Natural killer cell treated with Interleukin-12 subunit alpha and Interleukin-12 subunit beta and Interleukin-15 and Interleukin-18, amount 100 ng/mL, for 72 hours (primary cell): Measurements from ENCODE around the gene ARFIP1. TPM values are rescaled to one million over a fixed set of nuclear protein-coding genes. Genes with fewer than 3 reads are reported as not detected.

Source experiments
- ATAC-seq, 2 donors: fragments of 150-1000 bp; cut with Tn5 transposase in 1 of 2; sonication (Bioruptor Pico), chemical (Tn5 transposase) in 1 of 2; 2 replicates each; pipeline ENCODE4 v1.10.0; 2021
- DNase-seq: peaks from one replicate; pipeline ENCODE4 v3.0.0; 2022; ENCODE audit warnings: low spot score
- H3K27ac Mint-ChIP-seq, 2 donors: 1 replicate in 1 of 2; 2 replicates in 1 of 2; pipeline ENCODE4 v1.8.0; 2022; ENCODE audit warnings: mixed read lengths in 2 of 2, mild to moderate bottlenecking in 1 of 2, moderate library complexity in 1 of 2
- H3K27me3 Mint-ChIP-seq, 2 donors: 1 replicate in 1 of 2; 2 replicates in 1 of 2; pipeline ENCODE4 v1.8.0; 2022; ENCODE audit warnings: mixed read lengths in 2 of 2
- H3K36me3 Mint-ChIP-seq: one replicate; pipeline ENCODE4 v1.8.0; 2022; ENCODE audit warnings: mixed read lengths
- H3K4me1 Mint-ChIP-seq, 2 donors: 1 replicate in 1 of 2; 2 replicates in 1 of 2; pipeline ENCODE4 v1.8.0; 2022; ENCODE audit warnings: low read depth in 2 of 2, mixed read lengths in 2 of 2, mild to moderate bottlenecking in 1 of 2
- H3K4me3 Mint-ChIP-seq: one replicate; pipeline ENCODE4 v1.8.0; 2022; ENCODE audit warnings: mixed read lengths
- H3K9me3 Mint-ChIP-seq: 2 replicates; pipeline ENCODE4 v1.8.0; 2022; ENCODE audit warnings: mixed read lengths
- total RNA-seq, 2 donors: library from RNA; stranded (reverse); gene quantifications; one replicate each; pipeline ENCODE4 v1.2.3, GENCODE V29; 2022

ARFIP1 gene
- total RNA-seq, 2 donors from 2014 or later, result 17.8 to 21.0 TPM

DNA sequence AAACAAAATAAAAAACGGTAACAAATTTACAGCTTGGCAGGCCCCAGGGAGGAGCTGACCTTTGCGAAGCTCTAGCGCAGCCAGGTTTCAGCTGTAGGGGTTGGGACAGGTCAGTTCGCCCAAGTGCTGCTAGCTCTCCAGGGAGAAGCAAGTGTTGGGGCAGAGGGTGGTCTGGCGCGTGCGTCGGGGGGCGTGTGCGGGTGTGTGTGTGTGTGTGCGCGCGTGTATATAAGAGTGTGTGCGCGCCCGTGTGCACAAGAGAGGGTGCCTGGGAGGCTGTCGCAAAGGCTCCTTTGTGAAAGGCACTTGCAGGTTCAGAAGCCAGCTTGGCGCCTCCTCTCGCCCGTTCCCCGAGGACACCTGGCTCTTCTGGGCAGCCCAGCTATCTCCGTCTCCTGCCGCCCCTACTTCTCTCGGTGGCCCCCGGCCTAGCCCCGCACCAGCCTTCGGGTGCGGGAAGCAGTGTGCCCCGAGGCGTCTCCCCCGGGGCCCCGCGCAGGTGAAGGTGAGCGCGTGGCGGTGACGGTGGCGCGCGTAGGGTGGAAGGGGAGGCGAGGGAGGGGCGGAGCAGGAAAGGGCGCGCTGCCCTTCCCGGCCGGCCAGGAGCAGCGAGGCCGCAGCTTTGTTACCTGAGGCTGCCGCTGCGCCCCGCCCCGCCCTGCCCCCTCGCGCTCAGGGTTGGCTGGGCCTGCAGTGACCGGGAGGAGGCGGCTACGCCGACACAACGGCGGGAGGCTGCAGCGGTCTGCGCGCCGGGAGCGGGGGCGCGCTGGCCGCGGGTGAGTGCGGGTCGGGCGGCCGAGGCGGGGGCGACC, 156.1 kb downstream of the ARFIP1 start, which contains the start of gene FHDC1:
FHDC1 (plus strand) TSS at position 693 of the 815 bp plus-strand sequence. CDS start 6,735 bp downstream, outside the sequence.
- Mint-ChIP-seq H3K4me3 (peak within 1 kb of the TSS; percentile 63), H3K4me1 (peaks cover 9 to 16% of the 10 kb centered on the region in 2 donors), H3K27me3 (peaks cover 32 to 57% of the 10 kb centered on the region in 2 donors), H3K27ac (no peak within 1 kb of the TSS), H3K36me3 (no peaks in the 10 kb centered on the region), H3K9me3 (no peaks in the 10 kb centered on the region)
- no peak for DNase-seq
- peak; percentile 37 to 46 for ATAC-seq

DNA sequence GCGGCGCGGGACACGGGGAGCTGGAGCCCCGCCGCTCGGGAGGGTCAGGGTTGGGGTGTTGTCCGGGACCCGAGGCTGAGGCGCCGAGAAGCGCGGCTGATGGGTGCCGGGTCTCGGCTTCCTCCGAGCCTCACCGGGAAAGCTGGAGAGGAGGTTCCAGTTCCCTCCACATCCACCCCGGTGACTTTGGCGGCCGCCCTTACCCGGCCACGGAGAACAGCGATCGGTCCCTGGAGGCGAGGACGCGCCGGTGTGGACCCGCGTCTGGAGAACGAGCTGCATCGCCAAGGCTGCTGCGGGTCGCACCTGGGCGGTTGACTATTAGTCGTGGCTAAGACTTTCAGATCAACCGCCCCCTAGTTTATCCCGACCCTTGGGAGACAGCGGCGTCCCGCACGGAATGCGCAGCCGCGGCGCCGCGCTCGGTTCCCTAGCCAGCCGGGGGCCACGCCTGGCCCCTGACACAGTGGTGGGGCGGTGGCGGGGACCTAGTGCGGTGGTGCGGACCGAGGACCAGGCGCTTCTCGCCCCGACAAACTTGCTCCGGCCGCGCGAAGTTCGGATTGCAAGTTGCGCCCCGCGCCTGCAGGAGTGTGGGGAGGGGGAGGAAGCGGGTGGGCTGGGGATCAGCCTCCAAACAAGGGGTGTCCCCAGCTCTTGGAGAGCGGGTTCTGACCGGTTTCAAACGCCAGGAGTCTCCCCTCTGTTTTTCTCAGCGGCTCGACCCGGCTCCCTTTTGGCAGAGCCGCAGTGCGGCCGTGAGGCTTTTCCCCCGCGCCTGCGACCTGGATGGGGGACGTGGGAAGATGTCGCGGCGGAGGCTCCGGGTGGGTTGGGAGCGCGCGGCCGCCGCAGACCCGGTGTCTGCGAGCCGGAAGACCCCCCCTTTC, 156.9 kb downstream of the ARFIP1 start:
- Mint-ChIP-seq H3K4me3 (peak overlapping the region; percentile 12), H3K9me3 (no peaks in the 10 kb centered on the region), H3K27ac (no peak overlapping the region), H3K4me1 (peaks cover 9 to 16% of the 10 kb centered on the region in 2 donors), H3K27me3 (peaks cover 32 to 49% of the 10 kb centered on the region in 2 donors), H3K36me3 (no peaks in the 10 kb centered on the region)
- ATAC-seq, result peak; percentile 35 to 60
- DNase-seq, result no peak

DNA sequence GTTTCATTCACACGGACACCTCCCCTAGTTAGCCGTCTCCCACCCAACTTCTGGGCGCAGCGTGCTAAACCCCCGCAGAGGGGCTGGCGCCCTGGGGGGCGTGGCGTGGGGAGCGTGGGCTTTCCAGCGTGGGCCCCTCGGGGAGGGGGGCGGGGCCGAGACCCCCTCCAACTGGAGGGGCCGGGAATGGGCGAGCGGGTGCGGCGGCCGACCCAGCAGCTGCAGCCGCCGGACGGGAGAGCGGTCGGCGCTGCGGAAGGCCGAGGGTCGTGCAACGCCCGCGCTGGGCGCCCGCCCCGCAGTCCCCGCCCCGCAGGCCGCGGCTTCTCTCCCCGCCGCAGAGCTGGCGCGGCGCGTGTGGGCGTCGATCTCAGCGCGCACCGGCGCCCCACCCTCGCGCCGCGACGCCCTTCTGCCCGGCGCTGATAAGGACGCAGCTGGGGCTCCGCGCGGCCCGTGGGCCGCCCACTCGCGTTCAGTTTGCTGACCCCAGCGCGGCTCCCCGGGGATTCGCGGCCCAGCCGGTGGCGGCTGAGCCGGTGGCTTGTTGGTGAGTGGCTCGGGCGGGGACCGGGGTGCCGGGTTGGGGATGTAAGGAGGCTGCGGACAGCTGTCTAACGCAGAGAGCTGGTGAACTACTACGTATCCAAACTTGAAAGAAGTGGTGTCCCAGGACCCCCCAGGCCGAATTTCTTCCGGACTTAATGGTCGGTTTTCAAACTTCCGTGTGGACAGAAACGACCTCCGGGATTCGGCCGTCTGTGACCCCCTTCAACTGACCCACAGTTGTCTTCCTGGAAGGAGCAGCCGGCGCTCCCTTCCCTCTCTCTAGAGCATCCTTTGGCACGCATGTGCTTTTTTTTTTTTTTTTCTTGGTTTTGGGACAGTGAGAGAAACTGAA, 157.8 kb downstream of the ARFIP1 start:
- DNase-seq (no peak), ATAC-seq (peak; percentile 48 to 70)
- Mint-ChIP-seq H3K36me3 (no peaks in the 10 kb centered on the region), H3K27me3 (peaks cover 32 to 49% of the 10 kb centered on the region in 2 donors), H3K4me1 (peaks cover 9 to 16% of the 10 kb centered on the region in 2 donors), H3K27ac (no peak overlapping the region), H3K4me3 (peak overlapping the region; percentile 66), H3K9me3 (no peaks in the 10 kb centered on the region)

DNA sequence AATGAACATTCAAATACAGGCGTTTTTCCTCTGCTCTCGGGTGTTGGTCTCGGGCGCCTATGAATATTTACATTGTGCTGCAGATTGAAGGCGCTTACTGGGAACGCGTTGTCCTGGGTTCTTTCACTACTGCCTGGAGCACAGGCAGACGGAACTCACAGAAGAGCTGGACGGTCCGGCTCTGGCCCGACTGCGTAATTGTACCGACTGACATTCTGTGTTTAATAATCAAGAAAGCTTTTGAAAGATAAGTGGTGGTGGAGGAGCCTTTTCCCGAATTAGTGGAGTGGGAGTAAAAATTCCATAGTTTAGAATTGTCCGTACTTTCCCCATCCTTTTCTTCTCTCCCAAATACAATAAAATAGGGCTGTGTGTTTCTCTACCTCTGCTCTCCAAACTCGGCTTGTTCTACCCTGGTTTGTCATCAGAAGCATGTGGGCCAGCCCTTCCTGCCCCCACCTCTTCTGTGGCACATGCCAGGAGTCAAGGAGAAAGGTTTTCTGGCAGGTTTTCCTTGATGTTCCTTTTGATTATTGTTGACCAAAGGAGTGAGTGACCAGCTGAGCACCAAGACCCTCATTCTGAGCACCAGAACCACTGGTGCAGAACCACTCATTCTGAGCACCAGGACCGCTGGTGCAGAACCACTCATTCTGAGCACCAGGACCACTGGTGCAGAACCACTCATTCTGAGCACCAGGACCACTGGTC, 158.6 kb downstream of the ARFIP1 start:
- peak overlapping the region; percentile 66 for H3K4me3 Mint-ChIP-seq
- H3K27ac Mint-ChIP-seq, result no peak overlapping the region
- H3K36me3 Mint-ChIP-seq, result no peaks in the 10 kb centered on the region
- no peaks in the 10 kb centered on the region for H3K9me3 Mint-ChIP-seq
- no peak for DNase-seq
- peaks cover 9 to 16% of the 10 kb centered on the region in 2 donors for H3K4me1 Mint-ChIP-seq
- H3K27me3 Mint-ChIP-seq, result peaks cover 32 to 48% of the 10 kb centered on the region in 2 donors
- no peak for ATAC-seq

DNA sequence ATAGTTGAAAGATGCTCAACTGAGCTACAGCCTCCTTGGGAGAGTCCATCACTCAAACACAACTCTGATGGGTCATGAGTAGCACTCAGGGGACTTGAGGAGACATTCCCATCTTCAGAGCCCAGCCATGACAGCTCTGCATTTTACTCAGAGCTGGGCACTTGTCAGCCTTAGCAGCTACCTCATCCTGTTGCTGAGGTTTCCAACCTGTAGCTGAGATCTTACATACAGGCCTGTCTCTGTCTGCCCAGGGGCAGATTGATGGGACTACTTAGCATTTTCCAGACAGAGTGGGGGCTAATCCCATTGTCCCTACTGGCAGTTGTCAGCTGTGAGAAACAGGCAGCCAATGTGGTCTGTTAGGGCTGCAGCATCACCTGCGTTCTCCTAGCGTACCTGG, 159.9 kb downstream of the ARFIP1 start:
- peaks cover 24 to 36% of the 10 kb centered on the region in 2 donors for H3K27me3 Mint-ChIP-seq
- no peaks in the 10 kb centered on the region for H3K9me3 Mint-ChIP-seq
- ATAC-seq, result no peak

DNA sequence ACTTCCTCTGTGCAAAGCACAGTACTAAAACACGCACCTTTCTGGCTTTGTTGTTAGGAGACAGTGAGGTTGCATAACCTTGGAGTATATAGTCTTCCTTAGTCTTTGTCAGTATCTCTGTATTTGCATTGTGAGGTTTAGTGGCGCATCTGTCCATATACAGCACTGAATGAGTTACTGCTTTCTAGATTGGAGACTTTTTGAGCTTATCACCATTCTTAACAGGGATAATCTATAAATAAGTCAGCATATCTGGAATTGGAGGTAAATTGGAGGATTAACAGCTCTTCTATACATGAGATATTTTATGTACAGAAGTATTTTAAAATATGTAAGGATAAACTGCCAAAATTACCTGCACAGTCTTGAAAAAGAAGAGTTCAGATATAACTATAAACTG, 160.7 kb downstream of the ARFIP1 start:
- DNase-seq, result no peak
- Mint-ChIP-seq H3K9me3 (no peaks in the 10 kb centered on the region), H3K27ac (no peak overlapping the region), H3K36me3 (no peaks in the 10 kb centered on the region), H3K4me1 (peaks cover 9 to 13% of the 10 kb centered on the region in 2 donors), H3K4me3 (no peak overlapping the region), H3K27me3 (peaks cover 18 to 28% of the 10 kb centered on the region in 2 donors)
- no peak for ATAC-seq

More for the DNA sequence above, 159.9 kb downstream of the ARFIP1 start:
- Mint-ChIP-seq H3K27ac (no peak overlapping the region), H3K4me3 (no peak overlapping the region), H3K4me1 (peaks cover 9 to 16% of the 10 kb centered on the region in 2 donors), H3K36me3 (no peaks in the 10 kb centered on the region)
- no peak for DNase-seq

DNA sequence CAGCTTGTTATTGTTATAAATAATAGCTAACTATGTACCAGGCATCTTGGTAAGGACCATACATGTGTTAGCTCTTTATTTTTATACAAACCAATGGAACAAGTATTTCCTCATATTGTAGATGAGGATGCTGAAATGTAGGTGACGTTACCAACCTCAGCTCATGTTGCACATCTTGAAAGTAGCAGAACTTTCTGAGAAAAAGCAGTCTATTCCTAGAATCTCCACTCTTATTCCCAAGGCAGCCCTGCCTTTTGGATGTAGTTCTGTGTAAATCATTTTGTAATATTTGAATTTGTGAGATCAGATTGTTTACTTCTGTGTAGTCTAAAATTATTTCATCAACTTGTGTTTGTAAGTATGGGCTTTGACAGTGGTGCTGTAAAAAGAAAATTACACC, 161.7 kb downstream of the ARFIP1 start:
- no peak overlapping the region for H3K27ac Mint-ChIP-seq
- H3K36me3 Mint-ChIP-seq, result no peaks in the 10 kb centered on the region
- H3K4me1 Mint-ChIP-seq, result peaks cover 9 to 11% of the 10 kb centered on the region in 2 donors
- H3K27me3 Mint-ChIP-seq, result peaks cover 17 to 25% of the 10 kb centered on the region in 2 donors
- H3K4me3 Mint-ChIP-seq, result no peak overlapping the region
- H3K9me3 Mint-ChIP-seq, result no peaks in the 10 kb centered on the region
- ATAC-seq (no peak), DNase-seq (no peak)

DNA sequence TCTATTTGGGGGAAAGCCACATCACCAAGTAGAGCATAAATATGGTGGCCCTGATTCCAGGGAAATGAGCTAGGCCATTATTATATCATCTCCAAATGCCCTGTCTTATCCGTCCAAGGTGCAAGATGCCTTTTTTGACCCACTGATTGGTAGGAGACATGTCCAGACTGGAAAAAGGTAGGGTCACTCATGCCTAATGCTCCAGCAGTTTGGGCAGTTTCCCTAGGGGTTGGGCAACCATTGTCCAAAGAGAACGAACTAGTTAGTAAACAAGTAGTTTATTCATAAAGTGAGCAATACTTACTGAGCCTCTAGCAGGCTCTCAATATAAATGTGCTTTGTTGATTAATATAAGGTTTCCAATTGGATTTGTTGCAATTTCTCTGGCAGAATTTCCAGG, 162.6 kb downstream of the ARFIP1 start:
- ATAC-seq, result no peak
- H3K27me3 Mint-ChIP-seq, result peaks cover 17 to 27% of the 10 kb centered on the region in 2 donors
- H3K9me3 Mint-ChIP-seq, result no peaks in the 10 kb centered on the region
- H3K36me3 Mint-ChIP-seq, result no peaks in the 10 kb centered on the region
- H3K27ac Mint-ChIP-seq, result no peak overlapping the region
- peaks cover 9 to 11% of the 10 kb centered on the region in 2 donors for H3K4me1 Mint-ChIP-seq
- DNase-seq, result no peak
- H3K4me3 Mint-ChIP-seq, result no peak overlapping the region

DNA sequence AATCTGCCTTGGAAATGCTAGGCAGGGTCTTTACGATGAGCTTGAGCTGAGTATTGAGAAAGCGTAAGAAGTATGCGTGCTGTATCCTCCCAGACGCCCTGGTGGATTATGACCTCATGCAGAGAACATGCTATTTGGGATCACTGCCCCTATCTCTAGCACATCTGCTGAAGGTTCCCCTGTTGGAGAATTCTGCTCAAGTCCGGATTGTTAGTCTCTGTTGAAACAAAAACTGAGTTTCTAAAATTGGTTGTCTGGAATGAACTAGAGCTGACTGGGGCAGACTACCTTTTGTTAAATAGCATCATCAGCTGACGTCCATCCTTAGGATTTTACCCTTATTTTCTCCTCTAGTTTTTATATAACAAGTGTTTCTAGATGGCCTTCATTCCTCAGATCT, 163.9 kb downstream of the ARFIP1 start:
- H3K4me3 Mint-ChIP-seq, result no peak overlapping the region
- H3K27me3 Mint-ChIP-seq, result peaks cover 12 to 27% of the 10 kb centered on the region in 2 donors
- H3K36me3 Mint-ChIP-seq, result no peaks in the 10 kb centered on the region
- DNase-seq (no peak), ATAC-seq (no peak)
- no peaks in the 10 kb centered on the region for H3K9me3 Mint-ChIP-seq
- H3K27ac Mint-ChIP-seq, result no peak overlapping the region
- peaks cover 1 to 2% of the 10 kb centered on the region in 2 donors for H3K4me1 Mint-ChIP-seq

DNA sequence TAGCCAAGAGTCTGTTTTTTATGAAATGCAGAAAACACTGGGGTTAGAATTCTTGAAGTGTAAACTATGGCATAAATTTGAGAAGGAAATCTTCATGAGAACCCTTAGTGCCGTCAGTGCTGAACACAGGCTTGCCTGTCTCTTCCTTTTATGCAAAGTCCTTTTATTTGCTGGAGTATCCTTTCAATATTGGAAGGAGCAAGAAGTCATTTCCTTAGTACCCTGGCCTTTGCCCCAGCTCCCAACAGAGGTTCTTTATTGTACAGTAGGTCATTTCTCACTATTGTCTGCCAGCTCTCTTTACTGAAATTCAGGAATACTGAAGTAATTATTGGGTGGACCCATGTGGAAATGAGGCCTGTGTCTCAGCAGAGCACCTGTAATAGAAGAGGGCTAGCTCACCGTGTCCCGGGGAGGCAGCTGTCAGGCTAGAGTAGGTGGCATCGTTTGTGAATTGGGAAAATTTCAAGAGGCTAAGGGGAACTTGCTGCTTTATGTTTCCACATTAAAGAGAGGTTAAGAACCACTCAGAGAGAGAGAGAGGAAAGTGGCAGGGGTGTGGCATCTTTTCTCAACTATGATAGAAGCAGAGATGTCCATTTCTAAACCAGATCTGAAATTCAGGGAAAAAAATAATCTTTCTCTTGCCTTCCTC, 165.0 kb downstream of the ARFIP1 start:
- DNase-seq (no peak), ATAC-seq (no peak)
- Mint-ChIP-seq H3K27ac (no peak overlapping the region), H3K36me3 (no peaks in the 10 kb centered on the region), H3K4me1 (no peaks in the 10 kb centered on the region), H3K4me3 (no peak overlapping the region), H3K27me3 (peaks cover 6 to 20% of the 10 kb centered on the region in 2 donors), H3K9me3 (no peaks in the 10 kb centered on the region)

DNA sequence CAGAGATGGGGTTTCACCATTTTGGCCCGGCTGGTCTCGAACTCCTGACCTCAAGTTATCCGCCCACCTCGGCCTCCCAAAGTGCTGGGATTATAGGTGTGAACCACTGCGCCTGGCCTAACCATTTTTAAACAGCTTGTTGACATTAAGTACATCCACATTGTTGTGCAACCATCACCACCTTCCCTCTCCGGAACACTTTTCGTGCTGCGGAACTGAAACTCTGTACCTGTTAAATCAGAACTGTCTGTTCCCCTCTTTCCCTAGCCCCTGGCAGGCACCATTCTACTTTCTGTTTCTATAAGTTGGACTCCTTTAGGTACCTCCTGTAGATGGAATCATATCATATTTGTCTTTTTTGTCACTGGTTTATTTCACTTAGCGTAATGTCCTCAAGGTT, 165.9 kb downstream of the ARFIP1 start:
- H3K4me3 Mint-ChIP-seq, result no peak overlapping the region
- no peaks in the 10 kb centered on the region for H3K36me3 Mint-ChIP-seq
- no peaks in the 10 kb centered on the region for H3K4me1 Mint-ChIP-seq
- no peaks in the 10 kb centered on the region for H3K9me3 Mint-ChIP-seq
- DNase-seq (no peak), ATAC-seq (no peak)
- no peak overlapping the region for H3K27ac Mint-ChIP-seq
- peaks cover 2 to 12% of the 10 kb centered on the region in 2 donors for H3K27me3 Mint-ChIP-seq

DNA sequence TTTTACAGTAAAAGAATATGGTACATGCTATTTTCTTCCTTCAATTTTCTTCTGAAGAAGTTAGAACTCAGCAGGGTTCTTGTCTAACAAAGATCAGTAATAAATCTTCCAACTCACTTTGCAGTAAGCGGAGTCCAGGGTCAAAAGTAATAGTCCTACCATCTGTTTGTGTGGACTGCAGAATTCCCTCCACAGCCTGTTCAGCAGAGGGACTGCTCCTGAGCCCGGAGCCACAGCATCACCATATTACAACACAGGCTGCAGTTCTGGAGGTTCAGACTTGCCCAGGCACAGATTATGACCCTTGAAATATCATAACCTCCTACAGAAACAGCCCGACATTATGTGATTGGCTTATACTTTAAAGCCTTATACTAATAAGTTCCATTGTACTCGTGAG, 166.7 kb downstream of the ARFIP1 start:
- H3K36me3 Mint-ChIP-seq, result no peaks in the 10 kb centered on the region
- ATAC-seq (no peak), DNase-seq (no peak)
- H3K9me3 Mint-ChIP-seq, result no peaks in the 10 kb centered on the region
- peaks cover 0 to 2% of the 10 kb centered on the region in 2 donors for H3K4me1 Mint-ChIP-seq
- H3K27ac Mint-ChIP-seq, result no peak overlapping the region
- H3K27me3 Mint-ChIP-seq, result peaks cover 2 to 11% of the 10 kb centered on the region in 2 donors
- no peak overlapping the region for H3K4me3 Mint-ChIP-seq
